Left renal cortex interstitium (tissue), 4 donors: ENCODE results near the gene CD226. TPM values are rescaled to one million over a fixed set of nuclear protein-coding genes. Genes with fewer than 3 reads are reported as not detected.
"Not testable (repeated sequence)": the region's sequence is repeated elsewhere in the genome, so short reads cannot be mapped to it uniquely, and the experiment has no call there.

ENCODE experiments used
- DNase-seq, 4 donors: peaks; one replicate each; pipeline ENCODE4 v3.0.0-alpha.2; 2013; ENCODE audit warnings: low read depth in 4 of 4, low spot score in 2 of 4, missing footprints in 1 of 4
- polyA plus RNA-seq, 4 donors: library from polyadenylated mRNA; unstranded; fragments of 120-200 nt; gene quantifications; one replicate each; pipeline ENCODE4 v1.2.1, GENCODE V29; 2013; ENCODE audit not compliant: insufficient read length in 4 of 4

CD226 gene
- polyA plus RNA-seq, 4 donors = 2.1 to 3.3 (median 2.7) TPM

- no peak for DNase-seq
Measured at GRCh38 chr18:69916412-69916811, 31.3 kb downstream of the CD226 start.

DNA sequence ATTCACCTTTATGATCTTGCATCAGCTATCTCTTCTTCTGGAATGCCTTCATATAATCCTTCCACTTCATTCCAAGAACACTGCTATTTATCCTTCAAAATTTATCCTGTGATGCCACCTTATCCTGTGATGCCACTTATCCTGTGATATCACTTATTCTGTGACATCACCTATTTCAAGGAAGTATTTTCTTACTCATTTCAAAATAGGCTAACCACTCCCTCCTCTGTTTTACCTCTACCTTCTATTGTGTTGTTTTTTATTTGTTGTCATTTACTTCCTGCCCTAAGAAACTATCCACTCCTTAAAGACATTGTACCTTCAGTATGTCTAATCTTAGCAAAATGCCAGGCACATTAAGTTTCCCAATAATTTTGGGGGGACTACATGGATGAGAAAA, 38.8 kb downstream of the CD226 start:
- no peak for DNase-seq

GRCh38 chr18:69906765-69907164, 40.9 kb downstream of the CD226 start:
- DNase-seq = no peak

GRCh38 chr18:69900941-69901340, 46.7 kb downstream of the CD226 start:
- no peak for DNase-seq

- DNase-seq = not testable (repeated sequence)
Measured at GRCh38 chr18:69899154-69899923, 48.3 kb downstream of the CD226 start.

DNA sequence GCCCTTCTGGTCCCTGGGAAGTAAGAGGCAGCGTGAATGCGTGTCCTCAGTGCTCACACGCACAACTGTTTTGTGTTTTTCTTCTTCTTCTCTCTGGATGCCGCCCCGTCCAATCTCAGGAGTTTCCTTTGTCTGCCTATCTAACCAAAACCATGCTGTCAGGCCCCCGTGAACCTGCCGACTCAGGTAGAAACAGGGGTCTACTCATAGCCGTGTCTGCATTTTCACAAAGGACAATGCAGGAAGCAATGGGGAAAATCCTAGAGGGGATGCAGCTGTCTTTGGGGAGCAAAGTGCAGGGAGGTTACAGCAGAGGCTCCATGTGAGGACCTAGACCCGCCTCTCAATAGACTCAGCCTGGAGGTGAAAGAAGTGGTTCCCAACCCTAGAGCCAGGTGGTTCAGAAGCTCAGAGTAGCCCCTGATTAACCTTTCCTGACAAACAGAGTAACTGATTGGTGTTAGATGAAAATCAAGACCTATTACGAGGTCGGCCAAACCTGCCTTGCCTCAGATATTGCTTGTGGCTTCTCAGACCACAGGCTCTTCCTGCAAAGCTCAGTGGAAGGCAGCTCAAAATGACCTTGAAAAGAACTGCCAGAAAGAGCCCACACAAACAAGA, 49.3 kb downstream of the CD226 start:
- no peak for DNase-seq

GRCh38 chr18:69897397-69898108, 50.1 kb downstream of the CD226 start:
- no peak for DNase-seq

DNA sequence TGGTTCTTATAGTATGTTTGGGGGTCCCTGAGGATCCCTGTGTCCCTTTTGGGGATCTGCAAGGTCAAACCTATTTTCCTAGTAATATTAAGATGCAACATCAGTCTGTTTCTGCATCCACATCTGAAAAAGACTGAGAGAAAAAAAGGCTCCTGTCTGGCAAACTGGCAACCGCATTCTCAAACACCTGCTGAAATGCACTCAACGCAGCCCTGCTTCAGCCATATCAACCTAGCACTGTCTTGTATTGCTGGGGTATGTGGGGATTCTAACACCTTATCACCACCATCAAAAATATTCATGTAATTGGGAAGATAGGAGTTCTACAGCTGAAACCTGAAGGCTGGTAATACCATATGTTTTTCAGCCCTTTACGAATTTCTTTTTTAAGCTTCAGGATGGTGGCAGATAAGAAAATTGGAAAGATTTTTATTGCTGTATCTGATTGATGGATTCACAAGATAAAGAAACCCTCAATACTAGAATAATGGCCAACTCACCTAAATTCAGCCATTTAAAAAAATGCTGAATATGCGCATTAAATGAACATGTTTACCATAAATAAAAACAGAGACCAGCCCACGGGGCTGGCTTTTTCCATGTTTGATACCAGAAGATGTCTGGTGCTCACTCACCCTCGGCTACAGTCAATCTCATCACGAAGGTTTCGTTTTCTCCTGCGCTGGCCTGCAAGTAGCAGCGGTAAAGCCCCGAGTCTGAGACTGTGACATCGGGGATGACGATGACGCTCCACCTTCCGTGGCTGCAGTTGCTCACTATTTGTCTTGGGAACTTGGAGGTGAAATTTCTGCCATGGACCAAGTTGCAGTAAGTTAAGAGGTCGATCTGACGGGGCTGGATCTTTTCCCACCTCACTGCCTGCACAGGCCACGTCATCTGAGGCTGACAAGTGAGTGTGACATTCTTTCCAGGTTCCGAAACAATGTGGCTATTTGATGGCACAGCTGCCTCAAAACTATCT, 52.3 kb downstream of the CD226 start:
- no peak for DNase-seq

DNA sequence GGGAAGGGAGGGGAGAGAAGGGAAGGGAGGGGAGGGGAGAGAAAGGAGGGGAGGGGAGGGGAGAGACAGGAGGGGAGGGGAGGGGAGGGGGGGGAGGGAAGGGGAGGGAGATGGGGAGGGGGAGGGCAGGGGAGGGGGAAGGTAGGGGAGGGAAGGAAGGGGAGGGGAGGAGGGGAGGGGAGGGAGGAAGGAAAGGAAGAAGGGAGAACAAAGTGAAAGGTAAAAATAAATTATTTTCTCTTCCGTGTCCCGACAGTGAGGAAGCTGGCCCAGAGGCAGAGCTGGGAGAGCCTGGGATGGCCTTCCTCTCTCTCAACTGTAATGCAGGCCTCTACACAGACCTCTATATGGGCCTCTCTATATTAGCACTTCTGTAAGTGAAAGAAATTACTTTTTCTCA, 53.2 kb downstream of the CD226 start:
- DNase-seq = no peak

DNA sequence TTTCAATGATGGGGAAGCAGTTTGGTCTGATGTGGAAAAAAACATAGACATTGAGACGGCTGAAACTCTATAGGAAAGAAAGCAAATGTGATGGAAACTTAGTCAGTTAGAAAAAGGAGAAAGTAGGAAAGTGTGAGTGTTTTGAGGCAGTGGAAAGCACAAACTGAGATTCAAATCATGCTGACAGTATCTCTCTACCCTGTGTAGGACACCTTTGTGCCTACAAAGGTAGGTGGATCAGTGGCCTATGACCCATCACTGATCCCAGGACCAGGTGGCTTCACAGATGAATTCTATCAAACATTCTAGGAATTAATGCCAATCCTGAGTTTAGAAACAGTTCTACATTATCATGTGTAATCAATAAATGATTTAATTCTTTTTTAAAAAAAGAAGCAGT, 57.1 kb downstream of the CD226 start:
- DNase-seq = no peak

- no peak for DNase-seq
Measured at GRCh38 chr18:69889009-69889408, 58.7 kb downstream of the CD226 start.

- no peak for DNase-seq
Measured at GRCh38 chr18:69887256-69887655, 60.4 kb downstream of the CD226 start.

GRCh38 chr18:69885841-69886531, 61.7 kb downstream of the CD226 start:
- DNase-seq = no peak

DNA sequence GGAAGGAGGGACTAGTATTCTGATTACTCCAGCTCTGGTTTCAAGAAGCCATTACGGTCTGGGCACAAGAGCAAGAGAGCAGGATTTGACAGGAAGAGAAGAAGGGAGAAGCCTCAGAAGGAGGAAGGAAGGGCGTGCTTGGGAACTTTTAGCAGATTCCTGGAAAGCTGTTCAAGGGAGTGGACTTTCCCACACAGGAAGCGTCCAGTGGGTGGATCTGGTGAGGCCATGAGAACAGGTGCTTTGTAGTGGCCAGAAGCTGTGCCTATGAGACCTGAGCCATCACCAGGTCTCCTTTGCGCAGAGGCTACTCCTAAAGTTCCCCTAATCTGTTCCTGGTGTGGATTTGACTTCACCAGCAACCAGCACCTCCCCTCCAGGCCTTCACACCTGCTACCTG, 62.3 kb downstream of the CD226 start:
- DNase-seq = no peak

DNA sequence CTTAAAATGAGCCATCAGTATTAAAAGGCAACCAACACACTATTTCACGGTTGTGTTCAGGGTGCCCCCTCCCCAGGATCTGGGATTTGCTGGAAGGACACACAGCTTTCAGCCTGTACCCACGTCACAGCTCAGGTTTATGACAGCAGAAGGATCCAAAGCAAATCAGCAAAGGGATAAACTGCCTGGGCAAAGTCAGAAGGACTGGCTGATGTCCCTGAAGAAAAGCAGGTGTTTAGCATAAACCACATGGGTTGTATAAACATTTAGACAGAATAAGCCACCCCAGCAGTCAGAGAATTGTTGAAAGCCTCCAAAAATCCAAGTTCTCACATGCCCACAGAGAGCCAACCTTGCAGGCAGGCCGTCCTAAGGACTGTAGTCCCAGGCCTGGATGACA, 63.9 kb downstream of the CD226 start:
- no peak for DNase-seq

DNA sequence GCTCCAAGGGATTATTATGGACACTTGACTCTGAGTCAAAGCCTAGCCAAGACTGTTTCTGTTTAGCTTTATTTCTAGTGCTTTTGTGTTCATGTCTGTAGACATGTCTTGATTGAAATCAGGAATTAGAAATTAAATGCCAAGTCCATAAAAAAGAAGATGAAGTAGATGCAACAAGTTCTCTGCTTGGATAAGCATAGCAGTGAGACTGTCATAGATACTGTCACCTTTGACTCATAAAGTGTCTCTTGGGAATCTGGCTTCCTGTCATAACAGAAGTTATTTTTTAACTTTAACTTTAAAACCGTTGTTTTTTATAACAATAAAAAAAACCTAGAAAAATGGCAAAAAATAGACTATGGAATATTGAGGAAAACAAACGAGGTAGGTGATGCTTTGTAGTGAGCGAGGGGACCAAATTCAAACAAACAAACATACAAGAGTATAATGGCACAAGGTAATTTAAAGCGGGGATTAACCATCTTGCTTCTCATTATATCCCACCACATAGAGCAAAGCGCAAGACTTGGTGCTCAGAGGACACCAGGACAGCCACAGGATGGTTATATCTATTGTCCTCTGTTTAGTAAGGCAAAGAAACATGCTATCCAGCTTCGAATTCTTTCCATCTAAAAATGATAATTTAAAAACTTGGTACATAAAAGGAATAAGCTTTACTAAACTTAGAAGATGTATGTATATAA, 64.6 kb downstream of the CD226 start:
- DNase-seq = no peak

- no peak for DNase-seq
Measured at GRCh38 chr18:69880083-69880482, 67.6 kb downstream of the CD226 start.

DNA sequence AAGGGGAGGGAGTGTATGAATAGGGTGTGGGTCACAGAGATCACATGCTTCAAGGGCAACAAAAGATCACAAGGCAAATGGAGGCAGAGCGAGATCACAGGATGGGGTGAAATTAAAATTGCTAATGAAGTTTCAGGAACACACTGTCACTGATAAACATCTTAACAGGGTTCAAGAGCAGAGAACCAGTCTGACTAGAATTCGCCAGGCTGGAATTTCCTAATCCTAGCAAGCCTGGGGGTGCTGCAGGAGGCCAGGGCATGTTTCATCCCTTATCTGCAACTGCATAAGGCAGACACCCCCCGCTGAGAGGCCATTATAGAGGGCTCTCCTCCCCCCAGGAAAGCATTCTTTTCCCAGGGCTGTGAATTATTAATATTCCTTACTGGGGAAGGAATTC, 68.6 kb downstream of the CD226 start:
- DNase-seq = not testable (repeated sequence)

GRCh38 chr18:69878213-69878933, 69.3 kb downstream of the CD226 start:
- DNase-seq = peak in 1 of 4 donors; percentile 24
